EH (cell line): ENCODE data around the gene SMIM17.

ENCODE experiments used
- DNase-seq: peaks from one replicate; pipeline ENCODE4 v3.0.0-alpha.2; 2015; ENCODE audit warnings: low read depth

Gene SMIM17

DNA sequence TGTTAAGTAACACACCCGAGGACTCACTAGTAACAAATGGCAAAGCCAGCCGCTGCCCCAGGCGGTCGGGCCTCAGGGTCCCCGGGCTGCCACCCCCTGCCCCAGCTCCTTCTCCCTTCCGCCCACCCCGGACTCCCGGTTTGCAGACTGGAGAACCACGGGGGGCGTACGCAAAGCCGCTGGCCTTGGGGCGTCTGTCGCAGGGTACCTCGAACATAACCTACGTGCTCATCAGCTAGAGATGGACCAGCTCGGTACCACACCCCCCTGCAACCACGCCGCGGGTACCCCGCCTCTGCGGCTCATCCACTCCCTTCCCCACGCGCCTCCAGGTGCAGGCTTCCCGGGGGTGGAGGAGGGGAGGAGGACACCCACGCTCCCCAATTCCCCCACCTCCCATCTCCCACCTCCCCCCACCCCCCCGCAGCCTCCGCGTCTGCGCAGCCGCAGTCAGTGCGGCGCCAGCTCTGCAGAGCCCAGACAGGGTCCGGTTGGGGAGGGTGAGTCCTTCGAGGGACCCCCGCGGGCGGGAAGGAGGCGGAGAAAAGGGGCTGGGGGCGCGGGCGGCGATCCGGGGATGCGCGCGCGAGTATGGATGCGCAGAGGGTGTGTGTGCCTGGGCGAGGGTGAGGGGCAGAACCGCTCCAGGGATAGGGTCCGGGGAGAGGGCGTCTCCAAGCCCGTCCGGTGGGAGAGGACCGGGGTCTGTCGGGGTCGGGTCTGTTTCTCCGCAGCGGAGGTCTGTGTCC is at the start of gene SMIM17:
TSS of gene SMIM17 (plus strand) at position 449 of the 749 bp plus-strand sequence. CDS start 2,509 bp downstream, outside the sequence.
- no peak for DNase-seq

DNA sequence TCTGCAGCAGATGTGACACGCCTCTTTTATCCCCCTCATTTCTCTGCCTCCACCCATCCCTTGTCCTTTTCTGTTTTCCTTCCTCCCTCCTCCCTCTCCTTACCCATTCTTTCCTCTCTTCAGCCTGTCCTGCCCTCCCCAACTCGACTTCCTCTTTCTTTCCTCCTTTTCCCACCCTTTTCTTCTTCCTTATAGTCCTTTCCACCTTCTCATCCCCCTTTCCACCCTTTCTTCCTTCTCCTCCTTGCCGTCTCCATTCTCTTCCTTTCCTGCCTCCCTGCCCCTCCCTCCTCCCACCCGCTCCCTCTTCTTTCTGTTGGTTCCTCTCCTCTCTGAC is 48.5 kb upstream of the SMIM17 start:
- no peak for DNase-seq

DNA sequence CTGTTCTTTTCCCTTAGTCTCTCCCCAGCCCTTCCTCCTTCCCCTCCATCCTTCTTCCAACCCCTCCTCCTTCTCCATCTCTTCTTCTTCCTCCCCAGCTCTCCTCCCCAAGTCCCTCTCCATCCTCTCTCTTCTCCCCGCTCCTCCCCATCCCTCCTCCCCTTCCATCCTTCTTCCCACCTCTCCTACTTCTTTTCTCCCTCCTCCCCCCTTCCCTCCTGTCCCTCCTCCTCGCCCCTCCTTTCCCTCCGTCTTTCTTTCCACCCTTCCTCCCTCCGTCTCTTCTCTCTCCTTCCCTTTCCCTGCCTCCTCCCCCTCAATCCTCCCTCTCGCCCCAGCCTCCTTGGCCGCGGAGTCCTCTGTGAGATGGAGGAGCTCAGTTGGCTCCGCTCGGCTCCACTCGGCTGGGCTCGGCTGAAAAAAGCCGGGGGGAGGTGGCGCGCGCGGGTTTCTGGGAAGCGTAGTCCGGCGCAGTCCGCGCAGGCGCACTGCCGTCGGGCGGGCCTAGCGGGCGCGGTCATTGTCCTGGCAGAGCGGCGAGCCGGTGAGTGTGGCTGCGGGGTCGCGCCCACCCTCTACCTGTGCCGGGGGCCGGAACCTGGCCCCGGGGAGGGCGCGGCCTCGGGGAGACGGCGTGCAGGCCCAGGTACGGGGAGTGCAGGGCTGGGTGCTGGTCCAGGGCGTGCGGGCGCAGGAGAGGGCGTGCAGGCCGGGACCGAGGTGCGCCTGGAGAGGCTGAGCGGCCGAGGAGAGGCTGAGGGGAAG is 48.0 kb upstream of the SMIM17 start, which contains the start of gene ZNF71:
TSS of gene ZNF71 (plus strand) at position 520 of the 765 bp plus-strand sequence. CDS start 6,257 bp downstream, outside the sequence.
- DNase-seq = peak; percentile 88

DNA sequence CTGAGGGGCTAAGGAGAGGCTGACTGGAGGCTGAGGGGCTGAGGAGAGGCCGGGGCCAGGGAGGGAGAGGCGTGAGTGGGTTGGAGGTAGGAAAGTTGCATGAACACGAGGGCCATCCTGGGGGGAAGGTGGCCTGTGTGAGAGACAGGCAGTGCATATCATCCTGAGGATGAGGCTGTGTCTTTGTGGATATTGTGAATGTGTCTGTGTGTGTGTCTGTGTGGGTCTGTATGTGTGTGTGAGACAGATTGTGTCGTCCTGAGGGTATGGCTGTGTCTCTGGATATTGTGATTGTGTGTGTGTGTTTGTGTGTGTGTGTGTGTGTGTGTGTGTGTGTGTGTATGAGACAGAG is 47.4 kb upstream of the SMIM17 start:
- no peak for DNase-seq

DNA sequence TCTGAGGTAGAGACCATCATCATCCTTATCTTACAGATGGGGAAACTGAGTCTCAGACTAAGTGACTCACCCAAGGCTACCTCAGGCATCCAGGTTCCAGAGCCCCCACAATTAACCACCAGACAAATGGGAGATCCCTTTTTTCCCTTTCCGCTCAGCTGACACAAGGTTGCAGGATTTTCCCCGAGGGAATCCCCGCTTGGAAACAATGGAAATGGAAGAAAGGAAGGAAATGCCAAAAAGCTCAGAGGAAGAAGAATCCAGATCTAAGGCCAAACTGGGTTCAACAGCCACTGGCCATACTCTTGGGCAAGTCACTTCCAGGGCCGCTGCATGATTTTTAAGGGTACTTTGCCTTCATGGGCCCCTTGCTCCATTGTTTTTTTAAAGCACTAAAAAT is 46.3 kb upstream of the SMIM17 start:
- DNase-seq = no peak

DNA sequence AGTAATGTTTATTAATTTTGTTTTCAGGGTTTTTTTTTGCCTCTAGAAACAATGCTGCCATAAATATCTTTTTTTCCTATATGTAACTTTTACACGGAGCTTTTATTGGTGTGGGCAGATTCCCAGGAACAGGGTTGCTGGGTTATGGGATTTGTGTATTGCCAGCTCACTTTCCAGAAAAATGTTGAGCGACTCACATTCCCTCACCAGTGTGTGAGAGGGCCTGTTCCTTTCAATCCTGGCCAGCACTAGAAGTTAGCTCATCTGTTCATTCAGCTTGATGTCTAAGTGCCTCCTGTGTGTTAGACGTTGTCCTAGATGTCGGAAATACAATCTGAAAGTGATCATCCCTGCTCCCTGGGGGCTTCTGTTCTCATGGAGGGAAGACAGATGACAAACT is 45.3 kb upstream of the SMIM17 start:
- DNase-seq = no peak

DNA sequence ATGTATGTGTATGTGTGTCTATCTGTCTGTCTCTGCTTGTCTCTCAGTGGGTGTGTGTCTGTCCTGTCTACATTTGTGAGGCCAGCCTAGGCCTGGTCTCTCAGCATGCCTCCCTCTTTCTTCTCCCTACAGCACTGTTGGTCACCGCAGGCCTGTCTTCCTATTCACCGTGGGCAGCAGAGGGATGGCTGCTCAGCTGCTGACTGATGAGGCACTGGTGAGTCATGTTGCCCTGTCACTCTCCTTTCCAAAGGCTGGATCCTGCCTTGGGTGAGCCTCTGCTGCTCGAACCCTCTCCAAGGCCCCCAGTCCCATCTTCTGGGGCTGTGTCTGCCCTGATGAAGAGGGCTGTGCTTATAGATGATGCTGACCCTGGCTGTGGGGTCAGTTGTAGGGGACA is 41.6 kb upstream of the SMIM17 start:
- no peak for DNase-seq

DNA sequence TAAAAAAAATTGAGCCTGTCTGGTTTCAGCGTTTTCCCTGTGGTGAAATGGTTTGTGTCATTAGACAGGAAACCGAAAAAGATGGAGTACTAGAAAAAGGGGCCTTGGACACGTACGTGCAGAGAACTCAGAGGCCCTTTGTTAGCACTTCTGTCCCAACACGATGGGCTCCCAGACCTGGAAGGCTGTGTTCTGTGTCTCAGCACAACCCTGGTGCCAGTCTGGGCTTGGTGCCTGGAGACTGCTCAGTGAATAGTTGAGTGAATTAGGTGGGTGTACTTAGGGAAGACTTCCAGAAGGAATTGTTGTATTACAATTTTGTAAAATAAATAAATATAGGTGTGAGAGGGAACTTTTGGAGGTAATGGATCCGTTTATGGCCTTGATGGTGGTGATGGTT is 39.1 kb upstream of the SMIM17 start:
- DNase-seq = no peak

DNA sequence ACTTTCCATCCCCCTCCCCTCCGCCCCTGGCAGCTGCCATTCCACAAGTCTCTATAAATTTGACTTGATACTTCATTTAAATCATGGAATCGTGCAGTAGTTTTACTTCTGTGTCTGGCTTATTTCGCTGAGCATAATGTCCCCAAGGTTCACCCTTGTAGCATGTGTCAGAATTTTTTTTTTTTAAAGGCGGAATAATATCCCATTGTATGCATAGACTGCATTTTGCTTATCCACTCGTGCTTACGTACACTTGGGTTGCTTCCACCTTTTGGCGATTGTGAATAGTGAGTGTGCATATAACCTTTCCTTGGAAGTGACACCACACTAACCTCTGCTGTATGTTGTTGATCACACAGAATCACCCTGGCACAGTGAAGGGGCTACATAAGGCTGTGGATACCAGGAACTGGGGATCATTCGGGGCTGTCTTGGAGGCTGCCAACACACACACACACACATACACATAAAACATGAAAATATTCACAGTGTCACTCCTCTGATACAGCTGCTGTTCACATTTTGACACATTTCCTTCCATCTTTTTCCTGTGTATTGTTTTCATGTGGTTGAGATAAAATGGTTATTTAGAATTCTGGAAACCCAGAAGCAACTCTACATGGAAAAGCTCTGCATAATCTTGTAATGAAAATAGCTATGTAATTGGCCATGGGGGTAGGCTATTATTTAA is 34.5 kb upstream of the SMIM17 start:
- DNase-seq = no peak

DNA sequence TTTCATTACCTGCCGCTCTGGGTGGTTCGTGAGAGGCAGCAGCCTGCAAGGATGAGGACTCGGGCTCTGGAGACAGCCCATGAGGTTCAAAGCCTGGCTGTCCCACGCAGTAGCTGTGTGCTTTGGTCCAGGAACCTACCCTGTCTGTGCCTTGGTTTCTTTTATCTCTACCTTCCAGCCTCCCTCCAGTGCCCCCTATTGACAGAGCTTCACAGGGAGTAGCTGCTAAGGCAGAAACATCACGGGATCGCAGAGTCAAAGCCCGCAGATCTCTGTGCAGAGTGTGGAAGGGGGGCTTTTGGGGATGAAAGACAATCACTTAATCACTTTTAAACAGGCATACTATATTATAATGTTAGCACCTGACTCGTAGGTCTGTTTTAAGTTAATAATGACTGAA is 31.7 kb upstream of the SMIM17 start:
- no peak for DNase-seq

DNA sequence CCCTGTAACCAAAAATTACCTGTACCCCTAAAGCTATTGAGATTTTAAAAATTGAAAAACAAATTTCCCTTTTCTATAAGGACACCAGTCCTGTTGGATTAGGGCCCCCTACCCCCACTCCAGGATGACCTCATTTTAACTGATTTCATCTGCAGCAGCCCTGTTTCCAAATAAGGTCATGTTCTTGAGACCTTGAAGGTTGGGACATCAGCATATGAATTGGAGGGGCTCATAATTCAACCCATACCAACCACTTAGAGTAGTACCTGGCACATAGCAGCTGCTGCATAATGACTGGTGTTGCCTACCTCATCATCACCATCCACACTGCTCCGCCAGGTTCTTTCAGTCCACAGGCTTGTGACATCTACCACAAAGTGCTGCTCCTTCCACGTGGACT is 30.2 kb upstream of the SMIM17 start:
- no peak for DNase-seq

DNA sequence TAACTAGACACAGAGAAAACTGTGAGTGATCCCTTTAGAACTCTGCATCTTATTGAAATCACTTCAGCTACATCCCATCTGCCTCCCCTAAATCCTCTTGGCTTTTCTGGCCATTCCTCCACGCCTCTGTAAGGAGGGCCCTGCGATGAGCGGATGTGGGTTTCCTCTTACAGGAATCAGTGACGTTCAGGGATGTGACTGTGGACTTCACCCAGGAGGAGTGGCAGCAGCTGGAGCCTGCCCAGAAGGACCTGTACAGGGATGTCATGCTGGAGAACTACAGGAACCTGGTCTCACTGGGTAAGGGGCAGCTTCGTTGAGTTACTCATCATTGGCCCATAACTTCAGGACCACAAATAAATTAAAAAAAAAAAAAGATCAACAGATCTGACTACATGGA is 29.3 kb upstream of the SMIM17 start:
- no peak for DNase-seq

DNA sequence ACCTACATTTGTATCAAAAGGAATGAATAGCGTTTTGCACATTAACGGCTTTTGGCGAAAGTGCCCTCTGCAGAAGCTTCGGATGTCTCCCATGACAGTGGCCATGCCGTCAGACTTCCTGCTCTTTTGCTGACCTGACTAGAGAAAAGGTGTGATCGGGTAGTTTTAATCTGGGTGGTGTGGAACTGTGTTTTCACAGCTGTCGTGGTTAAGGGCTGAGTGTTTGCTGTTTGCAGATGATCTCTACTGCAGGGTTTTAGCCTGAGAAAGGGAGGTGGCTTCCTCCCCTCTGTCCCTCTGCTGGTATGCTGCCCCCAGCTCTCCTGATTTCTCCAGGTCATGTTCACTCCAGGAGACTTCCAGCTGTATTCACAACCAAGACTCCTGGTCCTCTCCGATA is 25.4 kb upstream of the SMIM17 start:
- no peak for DNase-seq

DNA sequence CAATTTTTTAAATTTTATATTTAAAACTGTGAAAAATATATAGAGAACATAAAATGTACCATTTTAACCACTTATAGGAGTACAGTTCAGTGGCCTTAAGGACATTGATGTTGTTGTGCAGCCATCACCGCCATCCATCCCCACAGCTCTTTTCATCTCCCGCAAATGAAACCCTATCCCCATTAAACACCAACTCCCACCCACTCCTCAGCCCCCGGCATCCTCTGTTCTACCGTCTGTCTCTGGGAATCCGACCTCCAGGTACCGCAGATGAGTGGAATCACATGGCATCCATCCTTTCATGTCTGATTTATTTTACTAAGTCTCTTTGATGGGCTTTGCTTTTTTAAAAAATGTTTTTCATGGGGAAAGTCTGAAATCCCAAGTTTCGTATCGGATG is 23.8 kb upstream of the SMIM17 start:
- no peak for DNase-seq

DNA sequence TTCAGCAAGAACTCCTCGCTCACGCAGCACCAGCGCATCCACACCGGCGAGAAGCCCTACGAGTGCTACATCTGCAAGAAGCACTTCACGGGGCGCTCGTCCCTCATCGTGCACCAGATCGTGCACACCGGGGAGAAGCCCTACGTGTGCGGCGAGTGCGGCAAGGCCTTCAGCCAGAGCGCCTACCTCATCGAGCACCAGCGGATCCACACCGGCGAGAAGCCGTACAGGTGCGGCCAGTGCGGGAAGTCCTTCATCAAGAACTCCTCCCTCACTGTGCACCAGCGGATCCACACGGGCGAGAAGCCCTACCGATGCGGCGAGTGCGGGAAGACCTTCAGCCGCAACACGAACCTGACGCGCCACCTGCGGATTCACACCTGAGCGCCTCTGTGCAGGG is 20.6 kb upstream of the SMIM17 start:
- DNase-seq = no peak

DNA sequence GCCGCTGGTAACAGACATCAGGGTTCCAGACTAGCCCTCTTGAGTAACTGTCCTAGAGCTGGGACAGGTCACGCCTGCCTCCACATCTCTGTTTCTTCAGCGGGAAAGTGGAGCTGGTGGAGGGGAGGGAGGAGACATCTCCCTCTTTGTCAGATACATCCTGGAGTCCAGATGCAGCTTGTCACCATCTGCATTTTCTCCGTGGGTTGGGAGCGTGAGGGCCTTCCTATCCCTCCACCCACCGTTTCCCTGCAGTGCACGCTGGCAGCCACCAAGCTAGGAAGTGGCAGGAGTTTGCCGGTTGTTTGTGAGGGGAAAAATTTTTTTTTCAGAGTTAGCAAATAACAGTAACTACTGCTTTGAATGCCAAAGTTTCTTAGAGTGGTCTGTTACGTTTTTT is 20.0 kb upstream of the SMIM17 start:
- no peak for DNase-seq

DNA sequence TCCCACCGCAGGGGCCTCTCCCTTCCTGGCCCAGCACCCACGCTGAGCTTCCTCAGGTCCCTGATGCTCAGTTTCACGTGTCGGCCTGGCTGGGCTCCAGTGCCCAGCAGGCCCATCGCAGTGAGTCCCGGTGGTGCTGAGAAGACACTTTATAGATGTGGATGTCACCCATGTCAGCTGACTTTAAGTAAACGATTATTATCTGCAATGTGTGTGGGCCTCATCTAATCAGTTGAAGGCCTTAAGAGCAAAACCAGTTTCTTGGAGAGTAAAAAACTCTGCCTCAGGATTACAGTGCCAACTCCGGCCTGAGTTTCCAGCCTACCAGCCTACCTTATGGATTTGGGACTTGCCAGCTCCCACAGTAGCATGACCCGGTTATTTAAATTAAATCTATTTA is 17.3 kb upstream of the SMIM17 start:
- no peak for DNase-seq

DNA sequence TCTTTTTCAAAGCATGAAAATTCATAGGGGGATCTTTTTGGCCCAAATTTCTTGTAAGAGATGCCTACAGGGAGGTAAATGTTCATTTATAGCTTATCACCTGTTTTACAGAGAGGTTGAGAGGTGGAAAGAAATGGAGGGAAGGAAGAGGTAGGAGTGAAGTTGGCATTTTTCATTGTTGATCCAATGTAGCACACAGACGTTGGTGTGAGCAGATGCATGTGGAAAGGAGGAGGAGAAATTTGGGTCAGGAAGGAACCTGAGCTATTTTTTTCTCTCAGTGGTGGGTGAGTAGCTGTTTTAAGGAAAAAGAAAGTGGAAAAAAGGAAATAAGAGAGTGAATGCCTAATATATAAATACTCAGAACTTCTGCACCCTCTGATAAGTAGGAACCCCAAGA is 9.9 kb upstream of the SMIM17 start:
- DNase-seq = no peak

DNA sequence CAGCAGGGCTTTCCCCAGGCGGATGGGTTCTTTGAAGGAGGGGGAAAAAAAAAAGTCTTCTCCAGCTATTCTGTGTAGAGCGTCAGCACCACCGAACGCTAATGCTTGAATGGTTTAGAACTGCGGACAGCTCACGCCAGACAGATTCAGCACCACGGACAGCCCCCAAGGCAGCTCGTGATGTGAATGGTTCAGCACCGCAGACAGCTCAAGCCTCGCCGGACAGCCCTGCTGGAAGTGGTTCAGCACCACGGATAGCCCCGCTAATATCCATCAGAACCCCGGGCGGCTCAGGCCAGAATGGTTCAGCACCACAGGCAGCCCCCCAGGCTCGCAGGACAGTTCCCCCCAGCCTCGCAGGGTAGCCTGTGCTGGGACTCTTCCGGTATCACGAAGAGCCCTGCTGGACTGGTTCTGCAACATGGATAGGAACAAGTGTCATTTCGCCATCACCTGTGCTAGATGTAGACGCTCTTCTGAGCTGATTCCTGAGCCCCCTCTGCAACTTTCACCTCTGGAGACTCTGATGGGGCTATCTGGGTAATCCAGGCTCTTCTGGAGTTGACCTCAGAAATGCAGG is 4.9 kb upstream of the SMIM17 start:
- DNase-seq = peak; percentile 65

DNA sequence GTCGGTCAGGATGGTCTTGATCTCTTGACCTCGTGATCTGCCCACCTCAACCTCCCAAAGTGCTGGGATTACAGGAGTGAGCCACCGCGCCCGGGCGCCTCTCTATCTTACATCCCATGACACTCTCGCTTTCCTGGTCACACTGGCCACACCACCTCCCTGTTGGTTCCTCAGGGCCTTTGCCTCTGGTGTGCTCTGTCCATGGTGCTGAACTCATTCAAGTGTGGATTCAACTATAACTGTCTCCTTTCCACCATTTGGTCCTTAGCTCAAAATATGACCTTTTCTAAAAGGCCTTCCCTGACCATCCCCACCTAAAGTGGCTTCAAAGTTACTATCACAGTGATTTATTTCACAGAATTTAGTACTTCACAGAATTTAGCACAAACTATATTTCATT is 3.7 kb upstream of the SMIM17 start:
- DNase-seq = peak; percentile 13

DNA sequence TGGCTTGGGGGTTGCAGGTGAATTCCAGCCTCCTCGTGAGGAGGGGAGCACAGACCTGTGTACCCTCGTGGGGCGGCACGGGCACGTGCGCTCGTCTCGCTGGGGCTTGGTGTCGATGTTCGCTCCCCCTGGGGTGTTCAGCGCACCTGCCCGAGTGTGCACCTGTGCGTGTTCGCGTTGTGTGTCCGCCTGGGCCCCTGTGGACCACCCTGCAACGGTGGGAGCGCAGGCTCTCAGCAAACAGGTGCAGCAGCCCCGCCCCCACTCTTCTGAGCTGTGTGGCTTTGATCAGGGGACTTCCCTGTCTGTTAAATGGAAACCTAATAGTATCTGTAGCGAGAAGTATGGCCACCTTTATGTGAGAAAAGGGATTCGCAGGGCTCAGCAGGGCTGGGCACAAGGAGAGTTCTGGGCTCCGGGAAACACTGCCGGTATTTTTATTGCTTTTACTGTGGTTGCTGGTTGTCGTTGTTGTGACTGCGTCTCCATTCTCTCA is 549 bp downstream of the SMIM17 start:
- no peak for DNase-seq

DNA sequence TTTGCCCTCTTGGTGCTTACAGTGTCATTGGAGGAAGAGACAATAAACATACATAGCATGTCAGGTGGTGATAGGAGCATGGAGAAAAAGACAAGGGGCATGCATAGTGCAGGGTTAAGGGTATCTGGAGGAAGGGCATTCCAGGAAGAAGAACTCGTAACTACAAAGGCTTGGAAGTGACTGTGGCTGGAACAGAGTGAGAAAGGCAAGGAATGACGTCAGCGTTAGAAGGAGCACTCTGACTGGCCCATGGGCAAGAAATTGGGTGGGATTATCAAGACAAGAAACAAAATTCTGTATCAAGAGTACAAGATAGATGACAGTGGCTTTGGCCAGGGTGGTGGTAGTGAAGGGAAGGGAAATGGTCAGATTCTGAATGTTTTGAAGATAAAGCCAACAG is 11.2 kb downstream of the SMIM17 start:
- DNase-seq = no peak
